Measurements from ENCODE around the gene RGS3.
A peak's percentile ranks its signal among the peaks of the same experiment; 100 is the strongest.

RGS3 gene

DNA sequence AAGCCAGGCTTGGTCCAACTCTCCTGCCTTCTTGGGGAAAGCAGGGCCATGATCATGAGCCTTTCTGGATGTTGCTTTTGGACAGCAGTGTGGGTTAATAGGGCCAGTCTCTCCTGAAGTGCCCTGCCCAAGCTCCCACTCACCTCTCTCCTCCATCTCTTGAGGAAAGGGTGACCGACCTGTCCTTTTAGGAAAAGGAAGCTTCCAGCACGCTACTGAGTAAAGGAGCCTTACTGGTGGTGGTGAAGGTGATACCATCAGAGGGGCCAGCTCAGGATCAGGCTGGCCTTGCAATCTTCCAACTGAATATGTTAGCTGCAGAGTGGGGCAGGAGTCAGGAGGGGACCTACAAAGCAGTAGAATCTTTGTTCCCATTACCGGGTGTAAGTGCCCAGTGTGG lies 2.2 kb upstream of the RGS3 start:
- H3K9me3 Mint-ChIP-seq: no peaks in the 10 kb centered on the region
- no peaks in the 10 kb centered on the region for H3K36me3 Mint-ChIP-seq (ENCODE audit: low read depth)
- H3K27ac Mint-ChIP-seq: no peak overlapping the region
- H3K4me1 Mint-ChIP-seq: peaks cover 37% of the 10 kb centered on the region
- TF ChIP-seq, protein P1, sequence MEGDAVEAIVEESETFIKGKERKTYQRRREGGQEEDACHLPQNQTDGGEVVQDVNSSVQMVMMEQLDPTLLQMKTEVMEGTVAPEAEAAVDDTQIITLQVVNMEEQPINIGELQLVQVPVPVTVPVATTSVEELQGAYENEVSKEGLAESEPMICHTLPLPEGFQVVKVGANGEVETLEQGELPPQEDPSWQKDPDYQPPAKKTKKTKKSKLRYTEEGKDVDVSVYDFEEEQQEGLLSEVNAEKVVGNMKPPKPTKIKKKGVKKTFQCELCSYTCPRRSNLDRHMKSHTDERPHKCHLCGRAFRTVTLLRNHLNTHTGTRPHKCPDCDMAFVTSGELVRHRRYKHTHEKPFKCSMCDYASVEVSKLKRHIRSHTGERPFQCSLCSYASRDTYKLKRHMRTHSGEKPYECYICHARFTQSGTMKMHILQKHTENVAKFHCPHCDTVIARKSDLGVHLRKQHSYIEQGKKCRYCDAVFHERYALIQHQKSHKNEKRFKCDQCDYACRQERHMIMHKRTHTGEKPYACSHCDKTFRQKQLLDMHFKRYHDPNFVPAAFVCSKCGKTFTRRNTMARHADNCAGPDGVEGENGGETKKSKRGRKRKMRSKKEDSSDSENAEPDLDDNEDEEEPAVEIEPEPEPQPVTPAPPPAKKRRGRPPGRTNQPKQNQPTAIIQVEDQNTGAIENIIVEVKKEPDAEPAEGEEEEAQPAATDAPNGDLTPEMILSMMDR (IDR thresholded peaks at IDR 0.05): no peak
- H3K27me3 Mint-ChIP-seq (ENCODE audit: low read depth, poor library complexity): peaks cover 27% of the 10 kb centered on the region
- no peak for DNase-seq
- no peak overlapping the region for H3K4me3 Mint-ChIP-seq

DNA sequence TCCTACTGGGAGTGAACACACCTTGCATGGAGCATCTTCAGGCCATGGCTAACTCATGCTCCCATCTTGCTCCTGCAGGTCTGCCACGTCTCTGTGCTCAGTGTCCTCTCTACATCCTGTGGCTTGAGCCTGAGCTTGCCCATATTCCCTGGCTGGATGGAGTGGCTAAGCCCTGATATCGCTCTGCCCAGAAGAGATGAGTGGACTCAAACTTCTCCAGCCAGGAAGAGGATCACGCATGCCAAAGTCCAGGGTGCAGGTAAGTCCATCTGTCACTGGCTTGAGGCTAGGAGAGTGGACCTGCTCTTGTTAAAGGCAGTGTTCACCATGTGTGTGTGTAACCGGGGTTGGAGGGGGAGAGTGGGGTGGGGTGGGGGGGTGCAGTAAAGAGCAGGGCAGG lies 1.6 kb upstream of the RGS3 start:
- H3K27me3 Mint-ChIP-seq (ENCODE audit: low read depth, poor library complexity): peaks cover 29% of the 10 kb centered on the region
- peaks cover 3% of the 10 kb centered on the region for H3K9me3 Mint-ChIP-seq
- no peaks in the 10 kb centered on the region for H3K36me3 Mint-ChIP-seq (ENCODE audit: low read depth)
- no peak for DNase-seq
- no peak overlapping the region for H3K27ac Mint-ChIP-seq
- TF ChIP-seq, protein P1 (IDR thresholded peaks at IDR 0.05): no peak
- peaks cover 34% of the 10 kb centered on the region for H3K4me1 Mint-ChIP-seq
- no peak overlapping the region for H3K4me3 Mint-ChIP-seq

DNA sequence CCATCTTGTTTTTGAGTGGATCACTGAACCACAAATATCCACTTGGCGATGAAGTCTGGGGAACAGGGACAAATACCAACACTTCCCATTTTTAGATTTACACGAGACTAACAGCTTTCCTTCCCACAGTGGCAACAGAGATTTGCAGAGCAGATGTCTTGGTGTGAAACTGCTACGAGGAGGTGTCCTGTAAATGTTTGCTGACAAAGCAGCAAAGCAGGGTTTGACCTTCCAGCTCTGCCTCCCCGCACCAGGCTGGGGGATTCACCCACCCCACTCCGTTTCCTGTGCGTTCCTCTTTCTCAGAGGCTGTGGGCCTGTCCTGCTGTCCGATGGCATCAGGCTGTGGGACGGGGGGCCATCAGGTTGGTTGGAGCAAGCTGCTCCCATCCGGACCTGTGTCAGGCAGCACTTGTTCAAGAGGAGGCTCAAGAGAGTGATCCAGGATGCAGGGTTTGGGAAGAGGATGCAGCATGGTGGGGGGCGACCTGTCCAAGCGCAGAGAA lies 693 bp upstream of the RGS3 start:
- no peak for DNase-seq
- Mint-ChIP-seq H3K4me1 (peaks cover 34% of the 10 kb centered on the region), H3K27ac (no peak overlapping the region), H3K4me3 (peak overlapping the region; percentile 16), H3K9me3 (peaks cover 9% of the 10 kb centered on the region), H3K27me3 (ENCODE audit: low read depth, poor library complexity) (peaks cover 29% of the 10 kb centered on the region), H3K36me3 (ENCODE audit: low read depth) (no peaks in the 10 kb centered on the region)
- TF ChIP-seq, protein P1 (IDR thresholded peaks at IDR 0.05): no peak

DNA sequence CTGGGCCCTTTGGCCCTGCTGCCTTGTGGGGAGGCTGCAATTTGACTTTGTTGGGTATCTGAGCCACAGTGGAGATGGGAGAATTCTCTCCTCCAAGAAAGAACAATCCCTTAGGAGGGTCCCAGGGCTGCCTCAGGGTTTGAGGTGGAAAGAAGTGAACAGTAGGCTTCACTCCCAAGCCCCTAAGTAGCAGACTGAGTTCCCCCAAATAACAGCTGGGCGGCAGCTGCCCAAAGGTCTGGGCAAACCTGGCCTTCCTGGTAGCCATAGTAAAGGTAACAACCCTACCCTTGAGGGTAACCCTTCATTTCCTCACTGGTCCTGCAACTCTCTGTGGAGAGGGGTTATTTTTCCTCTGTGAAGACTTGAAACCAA lies 746 bp downstream of the RGS3 start:
- Mint-ChIP-seq H3K27ac (no peak overlapping the region), H3K4me1 (peaks cover 34% of the 10 kb centered on the region), H3K27me3 (ENCODE audit: low read depth, poor library complexity) (peaks cover 29% of the 10 kb centered on the region), H3K4me3 (peak overlapping the region; percentile 75), H3K9me3 (peaks cover 9% of the 10 kb centered on the region), H3K36me3 (ENCODE audit: low read depth) (no peaks in the 10 kb centered on the region)
- TF ChIP-seq, protein P1 (IDR thresholded peaks at IDR 0.05): no peak
- no peak for DNase-seq

DNA sequence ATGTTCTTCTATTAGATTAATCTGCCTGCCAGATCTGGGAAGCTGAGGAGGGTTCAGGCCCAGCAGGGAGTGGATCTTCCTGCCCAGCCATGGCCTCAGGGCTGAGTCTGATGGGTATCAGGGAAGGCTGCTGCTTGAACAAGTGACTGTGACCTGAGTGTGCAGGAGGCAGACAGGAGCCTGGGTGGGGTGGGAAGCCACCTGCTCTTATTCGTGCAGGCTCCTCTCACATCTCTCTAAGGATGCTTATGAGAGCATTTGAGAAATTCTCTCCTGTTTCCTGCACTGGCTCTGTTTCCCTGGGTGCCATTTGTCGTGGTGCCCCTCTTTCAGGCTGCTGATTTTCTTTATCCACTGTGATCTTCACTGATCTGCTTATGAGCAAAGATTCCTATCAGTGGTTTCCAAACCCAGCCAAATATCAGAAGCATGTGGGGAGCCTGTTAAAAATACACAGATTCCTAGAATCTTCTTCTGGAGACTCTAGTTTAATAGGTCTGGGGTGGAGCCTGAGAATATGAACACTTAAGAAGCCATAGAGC lies 2.1 kb downstream of the RGS3 start:
- DNase-seq: no peak
- peaks cover 9% of the 10 kb centered on the region for H3K9me3 Mint-ChIP-seq
- peaks cover 34% of the 10 kb centered on the region for H3K4me1 Mint-ChIP-seq
- H3K36me3 Mint-ChIP-seq (ENCODE audit: low read depth): no peaks in the 10 kb centered on the region
- peaks cover 34% of the 10 kb centered on the region for H3K27me3 Mint-ChIP-seq (ENCODE audit: low read depth, poor library complexity)
- H3K4me3 Mint-ChIP-seq: peak overlapping the region; percentile 75
- H3K27ac Mint-ChIP-seq: no peak overlapping the region
- TF ChIP-seq, protein P1 (IDR thresholded peaks at IDR 0.05): no peak

DNA sequence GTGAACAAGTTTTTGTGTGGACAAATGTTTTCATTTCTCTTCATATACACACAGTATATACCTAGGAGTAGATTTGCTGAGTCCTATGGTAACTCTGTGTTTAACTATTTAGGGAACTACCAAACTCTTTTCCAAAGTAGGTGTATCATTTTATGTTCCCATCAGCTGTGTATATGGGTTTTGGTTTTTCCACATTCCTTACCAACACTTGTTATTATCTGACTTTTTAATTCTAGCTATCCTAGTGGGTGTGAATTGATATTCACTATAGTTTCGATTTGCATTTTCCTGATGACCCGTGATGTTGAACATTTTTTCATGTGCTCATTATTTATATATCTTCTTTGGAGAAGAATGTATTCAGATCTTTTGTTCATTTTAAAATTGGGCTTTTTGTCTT lies 3.7 kb downstream of the RGS3 start:
- H3K27ac Mint-ChIP-seq: no peak overlapping the region
- peaks cover 6% of the 10 kb centered on the region for H3K36me3 Mint-ChIP-seq (ENCODE audit: low read depth)
- TF ChIP-seq, protein P1 (IDR thresholded peaks at IDR 0.05): no peak
- H3K27me3 Mint-ChIP-seq (ENCODE audit: low read depth, poor library complexity): peaks cover 32% of the 10 kb centered on the region
- H3K4me1 Mint-ChIP-seq: peaks cover 37% of the 10 kb centered on the region
- H3K4me3 Mint-ChIP-seq: no peak overlapping the region
- peaks cover 15% of the 10 kb centered on the region for H3K9me3 Mint-ChIP-seq
- no peak for DNase-seq
